ENCODE measurements around the gene SIAH1.

- TF ChIP-seq RAD21 (conservative IDR thresholded peaks at IDR 0.05) = no peak
- TF ChIP-seq, protein P1, sequence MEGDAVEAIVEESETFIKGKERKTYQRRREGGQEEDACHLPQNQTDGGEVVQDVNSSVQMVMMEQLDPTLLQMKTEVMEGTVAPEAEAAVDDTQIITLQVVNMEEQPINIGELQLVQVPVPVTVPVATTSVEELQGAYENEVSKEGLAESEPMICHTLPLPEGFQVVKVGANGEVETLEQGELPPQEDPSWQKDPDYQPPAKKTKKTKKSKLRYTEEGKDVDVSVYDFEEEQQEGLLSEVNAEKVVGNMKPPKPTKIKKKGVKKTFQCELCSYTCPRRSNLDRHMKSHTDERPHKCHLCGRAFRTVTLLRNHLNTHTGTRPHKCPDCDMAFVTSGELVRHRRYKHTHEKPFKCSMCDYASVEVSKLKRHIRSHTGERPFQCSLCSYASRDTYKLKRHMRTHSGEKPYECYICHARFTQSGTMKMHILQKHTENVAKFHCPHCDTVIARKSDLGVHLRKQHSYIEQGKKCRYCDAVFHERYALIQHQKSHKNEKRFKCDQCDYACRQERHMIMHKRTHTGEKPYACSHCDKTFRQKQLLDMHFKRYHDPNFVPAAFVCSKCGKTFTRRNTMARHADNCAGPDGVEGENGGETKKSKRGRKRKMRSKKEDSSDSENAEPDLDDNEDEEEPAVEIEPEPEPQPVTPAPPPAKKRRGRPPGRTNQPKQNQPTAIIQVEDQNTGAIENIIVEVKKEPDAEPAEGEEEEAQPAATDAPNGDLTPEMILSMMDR (IDR thresholded peaks at IDR 0.05; ENCODE audit: poor library complexity, severe bottlenecking) = no peak
- TF ChIP-seq EZH2 (IDR thresholded peaks at IDR 0.05; ENCODE audit: borderline replicate concordance, insufficient read depth, low read length, poor library complexity, severe bottlenecking) = no peak
- no peak for TF ChIP-seq TAF1 (IDR thresholded peaks at IDR 0.05; ENCODE audit: low read depth)
Observed at GRCh38 chr16:48383877-48384519, 1.2 kb downstream of the SIAH1 start.

All from neural cell (in vitro differentiated cells).